C4-2B (cell line): ENCODE results near the gene COL26A1.

Source experiments
- ZFX ChIP-seq: fragments of 450-650 bp; IDR thresholded peaks from 2 replicates; pipeline ENCODE4 v1.6.1; 2017
- TF ChIP-seq, protein P1 (sequence below): fragments of 450-650 bp; conservative IDR thresholded peaks from 2 replicates; pipeline ENCODE4 v1.5.1; 2017; ENCODE audit warnings: mild to moderate bottlenecking

DNA sequence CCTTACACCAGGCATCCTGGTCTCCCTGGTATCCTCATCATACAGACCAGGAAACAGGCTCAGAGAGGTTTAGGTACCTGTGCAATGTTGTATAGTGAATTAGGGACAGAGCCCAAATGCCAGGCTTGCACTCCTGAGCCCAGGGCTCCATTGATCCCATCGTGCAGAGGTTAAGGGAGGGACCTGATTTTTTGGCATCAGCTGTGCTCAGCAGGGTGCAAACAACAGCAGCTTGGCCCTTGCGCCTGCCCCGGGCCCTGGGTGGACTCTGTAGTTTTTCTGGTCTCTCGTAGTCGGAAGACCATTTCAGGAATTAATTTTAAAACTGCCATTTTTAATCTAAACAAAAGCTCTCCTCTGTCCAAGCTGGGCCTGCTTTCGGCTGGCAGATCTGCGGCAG lies 79.2 kb downstream of the COL26A1 start:
- TF ChIP-seq, protein P1, sequence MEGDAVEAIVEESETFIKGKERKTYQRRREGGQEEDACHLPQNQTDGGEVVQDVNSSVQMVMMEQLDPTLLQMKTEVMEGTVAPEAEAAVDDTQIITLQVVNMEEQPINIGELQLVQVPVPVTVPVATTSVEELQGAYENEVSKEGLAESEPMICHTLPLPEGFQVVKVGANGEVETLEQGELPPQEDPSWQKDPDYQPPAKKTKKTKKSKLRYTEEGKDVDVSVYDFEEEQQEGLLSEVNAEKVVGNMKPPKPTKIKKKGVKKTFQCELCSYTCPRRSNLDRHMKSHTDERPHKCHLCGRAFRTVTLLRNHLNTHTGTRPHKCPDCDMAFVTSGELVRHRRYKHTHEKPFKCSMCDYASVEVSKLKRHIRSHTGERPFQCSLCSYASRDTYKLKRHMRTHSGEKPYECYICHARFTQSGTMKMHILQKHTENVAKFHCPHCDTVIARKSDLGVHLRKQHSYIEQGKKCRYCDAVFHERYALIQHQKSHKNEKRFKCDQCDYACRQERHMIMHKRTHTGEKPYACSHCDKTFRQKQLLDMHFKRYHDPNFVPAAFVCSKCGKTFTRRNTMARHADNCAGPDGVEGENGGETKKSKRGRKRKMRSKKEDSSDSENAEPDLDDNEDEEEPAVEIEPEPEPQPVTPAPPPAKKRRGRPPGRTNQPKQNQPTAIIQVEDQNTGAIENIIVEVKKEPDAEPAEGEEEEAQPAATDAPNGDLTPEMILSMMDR: no peak
- TF ChIP-seq ZFX: no peak
